G401.6 (cell line): ENCODE results near the gene CD300LF.

ENCODE experiments used
- FAIRE-seq: peaks from 2 replicates; lab custom pipeline; 2012; peaks lifted over from hg19 to GRCh38; lab: Jason Lieb, UNC

Gene CD300LF

GRCh38 chr17:74686761-74687160 lies 26.0 kb downstream of the CD300LF start:
- FAIRE-seq, result no peak

- no peak for FAIRE-seq
Measured at GRCh38 chr17:74682471-74683190, 30.1 kb downstream of the CD300LF start.

GRCh38 chr17:74682028-74682427 lies 30.7 kb downstream of the CD300LF start:
- FAIRE-seq, result no peak

GRCh38 chr17:74680941-74681340 lies 31.8 kb downstream of the CD300LF start:
- no peak for FAIRE-seq

- no peak for FAIRE-seq
Measured at GRCh38 chr17:74680213-74680612, 32.5 kb downstream of the CD300LF start.

GRCh38 chr17:74679374-74679773 lies 33.3 kb downstream of the CD300LF start:
- FAIRE-seq, result no peak

GRCh38 chr17:74678541-74678940 lies 34.2 kb downstream of the CD300LF start:
- FAIRE-seq, result no peak

GRCh38 chr17:74677558-74678466 lies 34.9 kb downstream of the CD300LF start:
- FAIRE-seq, result no peak

- no peak for FAIRE-seq
Measured at GRCh38 chr17:74671031-74671771, 41.5 kb downstream of the CD300LF start.

- FAIRE-seq, result no peak
Measured at GRCh38 chr17:74670329-74670728, 42.4 kb downstream of the CD300LF start.

GRCh38 chr17:74663561-74663960 lies 49.2 kb downstream of the CD300LF start:
- no peak for FAIRE-seq

- peak; percentile 27 for FAIRE-seq
Measured at GRCh38 chr17:74659889-74660288, 52.8 kb downstream of the CD300LF start.

- no peak for FAIRE-seq
Measured at GRCh38 chr17:74658620-74659019, 54.1 kb downstream of the CD300LF start.

GRCh38 chr17:74654742-74655141 lies 58.0 kb downstream of the CD300LF start:
- no peak for FAIRE-seq

GRCh38 chr17:74652020-74652419 lies 60.7 kb downstream of the CD300LF start:
- FAIRE-seq, result no peak

GRCh38 chr17:74649909-74650308 lies 62.8 kb downstream of the CD300LF start:
- FAIRE-seq, result no peak

- no peak for FAIRE-seq
Measured at GRCh38 chr17:74647871-74648672, 64.7 kb downstream of the CD300LF start.

GRCh38 chr17:74646231-74646630 lies 66.5 kb downstream of the CD300LF start:
- FAIRE-seq, result no peak

GRCh38 chr17:74645010-74645409 lies 67.7 kb downstream of the CD300LF start:
- FAIRE-seq, result no peak

GRCh38 chr17:74644419-74644818 lies 68.3 kb downstream of the CD300LF start:
- no peak for FAIRE-seq
